Stimulated activated memory B cell treated with anti-CD40 and anti-IgM and Interleukin-4, amounts not matched to agents 10 μg/mL and 1 μg/mL and 100 μg/mL, for 72 hours (primary cell): ENCODE results near the gene HCRTR1.

Experiments used
- ATAC-seq: fragments of 150-1000 bp; cut with Tn5 transposase; 2 replicates; pipeline ENCODE4 v1.10.0; 2021
- H3K27ac Mint-ChIP-seq: one replicate; pipeline ENCODE4 v1.8.0; 2022; ENCODE audit warnings: mild to moderate bottlenecking, mixed read lengths
- H3K27me3 Mint-ChIP-seq: one replicate; pipeline ENCODE4 v1.8.0; 2022; ENCODE audit warnings: mixed read lengths
- H3K36me3 Mint-ChIP-seq: one replicate; pipeline ENCODE4 v1.8.0; 2022; ENCODE audit warnings: mixed read lengths
- H3K4me1 Mint-ChIP-seq: one replicate; pipeline ENCODE4 v1.8.0; 2022; ENCODE audit warnings: mixed read lengths
- H3K4me3 Mint-ChIP-seq: one replicate; pipeline ENCODE4 v1.8.0; 2022; ENCODE audit warnings: mild to moderate bottlenecking, moderate library complexity, mixed read lengths
- H3K9me3 Mint-ChIP-seq: one replicate; pipeline ENCODE4 v1.8.0; 2022; ENCODE audit warnings: mixed read lengths

The HCRTR1 gene

DNA sequence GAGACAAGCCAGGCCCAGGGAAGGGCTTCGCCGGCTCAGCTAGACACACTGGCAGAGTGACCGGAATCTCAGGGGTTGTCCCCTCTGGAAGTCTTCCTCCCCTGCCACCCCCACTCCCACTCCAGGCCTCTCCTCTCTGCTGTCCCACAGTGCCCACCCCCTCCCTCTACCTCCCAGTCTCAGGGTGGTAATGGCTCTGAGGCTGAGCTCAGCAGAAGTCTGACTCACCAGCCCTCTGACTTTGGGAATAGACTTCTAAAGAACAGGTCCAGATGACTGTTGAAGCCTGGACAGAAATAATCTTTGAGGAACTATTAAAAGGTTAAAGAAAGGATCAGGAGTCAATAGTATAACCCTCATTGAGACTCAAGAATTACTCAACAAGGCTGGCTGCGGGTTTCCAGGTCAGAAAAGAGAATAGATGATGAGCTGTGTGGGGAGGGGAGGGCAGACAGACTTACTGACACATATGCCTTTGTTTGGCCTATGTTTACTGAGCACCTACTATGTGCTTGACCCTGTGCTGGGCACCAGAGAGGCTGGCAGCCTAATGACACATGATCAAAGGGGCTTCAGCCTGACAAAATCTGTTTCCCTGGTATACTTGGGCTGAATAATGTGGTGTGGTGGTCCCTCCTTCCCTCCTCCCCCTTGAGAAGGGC lies 8.2 kb downstream of the HCRTR1 start:
- no peak overlapping the region for H3K4me3 Mint-ChIP-seq
- peak; percentile 46 for ATAC-seq
- H3K27ac Mint-ChIP-seq = peak overlapping the region; percentile 47
- H3K27me3 Mint-ChIP-seq = no peaks in the 10 kb centered on the region
- H3K36me3 Mint-ChIP-seq = peaks cover 59% of the 10 kb centered on the region
- H3K9me3 Mint-ChIP-seq = no peaks in the 10 kb centered on the region
- H3K4me1 Mint-ChIP-seq = peaks cover 36% of the 10 kb centered on the region

DNA sequence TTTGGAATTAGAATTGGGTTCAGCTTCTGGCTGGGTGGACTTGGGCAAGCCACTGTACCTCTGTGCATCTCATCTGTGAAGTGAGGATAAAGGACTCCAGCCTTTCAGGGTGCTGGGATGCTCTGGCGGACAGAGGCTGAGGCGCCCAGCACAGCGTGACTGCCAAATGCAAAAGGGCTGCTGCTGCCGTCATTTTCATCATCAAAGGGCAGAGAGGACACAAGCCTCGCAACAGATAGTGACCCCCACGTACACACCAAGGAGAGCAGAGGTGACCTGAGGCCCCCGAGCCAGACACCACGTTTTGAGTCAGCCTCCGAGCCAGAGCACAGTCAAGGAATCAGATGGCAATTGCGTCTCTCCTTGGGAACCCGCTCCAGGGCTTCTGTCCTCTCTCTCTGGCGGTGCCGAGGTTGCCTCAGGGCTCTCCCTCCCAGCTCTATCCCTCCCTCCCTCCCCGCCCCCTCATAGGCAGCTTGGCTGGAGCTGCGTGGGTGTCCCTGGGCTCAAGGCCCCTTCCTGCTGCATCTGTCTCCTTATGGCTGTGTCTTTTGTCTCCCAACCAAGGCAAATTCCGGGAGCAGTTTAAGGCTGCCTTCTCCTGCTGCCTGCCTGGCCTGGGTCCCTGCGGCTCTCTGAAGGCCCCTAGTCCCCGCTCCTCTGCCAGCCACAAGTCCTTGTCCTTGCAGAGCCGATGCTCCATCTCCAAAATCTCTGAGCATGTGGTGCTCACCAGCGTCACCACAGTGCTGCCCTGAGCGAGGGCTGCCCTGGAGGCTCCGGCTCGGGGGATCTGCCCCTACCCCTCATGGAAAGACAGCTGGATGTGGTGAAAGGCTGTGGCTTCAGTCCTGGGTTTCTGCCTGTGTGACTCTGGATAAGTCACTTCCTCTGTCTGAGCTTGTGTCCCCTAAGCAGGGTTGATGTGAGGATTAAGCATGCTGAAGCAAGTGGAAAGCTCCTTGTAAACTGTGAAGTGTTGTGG lies 9.0 kb downstream of the HCRTR1 start:
- Mint-ChIP-seq H3K27me3 (no peaks in the 10 kb centered on the region), H3K4me3 (no peak overlapping the region), H3K36me3 (peaks cover 67% of the 10 kb centered on the region), H3K27ac (peak overlapping the region; percentile 52), H3K9me3 (no peaks in the 10 kb centered on the region), H3K4me1 (peaks cover 36% of the 10 kb centered on the region)
- no peak for ATAC-seq

- no peak overlapping the region for H3K4me3 Mint-ChIP-seq
- peaks cover 36% of the 10 kb centered on the region for H3K4me1 Mint-ChIP-seq
- H3K36me3 Mint-ChIP-seq = peaks cover 76% of the 10 kb centered on the region
- no peak for ATAC-seq
- H3K9me3 Mint-ChIP-seq = no peaks in the 10 kb centered on the region
- H3K27ac Mint-ChIP-seq = peak overlapping the region; percentile 52
- no peaks in the 10 kb centered on the region for H3K27me3 Mint-ChIP-seq
Observed at GRCh38 chr1:31627301-31627929, 9.9 kb downstream of the HCRTR1 start.

- Mint-ChIP-seq H3K36me3 (peaks cover 77% of the 10 kb centered on the region), H3K9me3 (no peaks in the 10 kb centered on the region), H3K4me1 (peaks cover 36% of the 10 kb centered on the region), H3K4me3 (no peak overlapping the region), H3K27ac (no peak overlapping the region), H3K27me3 (no peaks in the 10 kb centered on the region)
- ATAC-seq = no peak
Observed at GRCh38 chr1:31627930-31628559, 10.6 kb downstream of the HCRTR1 start.

DNA sequence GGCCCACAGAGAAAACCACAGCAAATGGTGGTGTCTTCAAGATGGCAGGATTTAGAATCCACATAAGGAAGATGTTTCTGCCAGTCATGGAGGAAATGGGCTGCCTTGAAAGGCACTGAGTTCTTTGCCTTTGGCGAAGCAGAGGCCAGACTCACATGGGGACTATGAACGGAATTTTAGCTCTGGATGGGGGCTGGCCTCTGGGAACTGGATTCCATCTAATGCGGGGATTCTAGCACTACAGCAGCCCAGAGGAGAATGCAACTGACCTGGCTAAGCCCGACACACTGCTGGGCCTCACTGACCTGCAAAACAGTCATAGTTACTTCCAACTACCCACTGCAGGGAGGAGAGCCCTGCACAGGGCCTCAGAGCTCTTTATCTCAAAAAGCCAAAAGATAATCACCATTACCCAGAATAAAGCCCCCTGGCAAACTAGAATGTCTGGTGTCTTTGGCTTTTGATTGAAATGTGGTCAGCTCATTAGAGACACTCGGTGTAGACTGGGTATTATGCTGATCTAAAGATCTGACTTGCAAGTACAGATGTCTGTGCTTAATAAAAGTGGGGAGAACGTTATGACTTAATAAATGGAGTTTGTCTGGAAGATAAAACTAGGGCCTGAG lies 11.6 kb downstream of the HCRTR1 start:
- peaks cover 68% of the 10 kb centered on the region for H3K36me3 Mint-ChIP-seq
- H3K27me3 Mint-ChIP-seq = no peaks in the 10 kb centered on the region
- no peaks in the 10 kb centered on the region for H3K9me3 Mint-ChIP-seq
- H3K4me1 Mint-ChIP-seq = peaks cover 29% of the 10 kb centered on the region
- ATAC-seq = no peak
- H3K27ac Mint-ChIP-seq = no peak overlapping the region
- H3K4me3 Mint-ChIP-seq = no peak overlapping the region

DNA sequence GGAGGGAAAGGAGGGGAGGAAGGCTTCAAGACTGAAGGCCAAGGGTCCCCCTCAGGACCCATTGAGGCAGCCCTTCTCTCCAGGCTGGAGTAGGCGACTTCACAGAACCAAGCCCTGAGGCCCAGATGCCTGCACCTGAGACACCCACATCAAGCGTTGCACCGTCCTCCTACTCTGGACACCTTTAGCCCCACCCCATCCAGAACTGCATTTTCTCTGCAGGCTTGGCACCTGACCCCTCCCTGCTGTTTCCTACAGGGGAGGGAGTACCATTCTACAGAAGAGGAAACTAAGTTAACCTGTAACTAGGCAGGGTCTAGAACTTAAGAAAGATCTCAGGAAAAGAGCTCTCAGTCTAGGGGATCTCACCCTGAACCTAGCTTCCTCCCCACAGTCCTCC lies 15.2 kb downstream of the HCRTR1 start:
- no peak overlapping the region for H3K27ac Mint-ChIP-seq
- no peaks in the 10 kb centered on the region for H3K9me3 Mint-ChIP-seq
- no peaks in the 10 kb centered on the region for H3K27me3 Mint-ChIP-seq
- H3K4me1 Mint-ChIP-seq = no peaks in the 10 kb centered on the region
- no peak for ATAC-seq
- H3K36me3 Mint-ChIP-seq = peaks cover 52% of the 10 kb centered on the region
- H3K4me3 Mint-ChIP-seq = no peak overlapping the region

DNA sequence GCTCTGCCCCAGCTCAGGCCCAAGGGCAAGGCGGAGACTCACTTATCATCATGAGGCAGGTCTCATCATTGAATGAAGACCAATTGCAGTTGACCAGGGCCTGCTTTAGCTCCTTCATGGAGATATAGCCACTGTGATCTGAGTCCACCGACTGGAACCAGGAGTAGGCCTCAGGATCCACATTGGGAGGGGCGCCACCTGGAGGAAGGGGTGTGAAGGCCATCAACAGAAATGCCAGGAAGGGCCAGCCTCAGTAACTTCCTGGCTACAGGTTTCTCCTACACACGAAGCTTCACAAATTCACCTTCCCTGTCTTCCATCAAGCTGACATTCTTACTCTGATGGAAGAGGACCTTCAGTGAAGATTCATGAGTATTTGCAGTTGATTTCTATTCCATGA lies 15.6 kb downstream of the HCRTR1 start:
- ATAC-seq = no peak
- no peak overlapping the region for H3K4me3 Mint-ChIP-seq
- no peaks in the 10 kb centered on the region for H3K4me1 Mint-ChIP-seq
- H3K27ac Mint-ChIP-seq = no peak overlapping the region
- H3K36me3 Mint-ChIP-seq = peaks cover 48% of the 10 kb centered on the region
- no peaks in the 10 kb centered on the region for H3K27me3 Mint-ChIP-seq
- H3K9me3 Mint-ChIP-seq = no peaks in the 10 kb centered on the region

DNA sequence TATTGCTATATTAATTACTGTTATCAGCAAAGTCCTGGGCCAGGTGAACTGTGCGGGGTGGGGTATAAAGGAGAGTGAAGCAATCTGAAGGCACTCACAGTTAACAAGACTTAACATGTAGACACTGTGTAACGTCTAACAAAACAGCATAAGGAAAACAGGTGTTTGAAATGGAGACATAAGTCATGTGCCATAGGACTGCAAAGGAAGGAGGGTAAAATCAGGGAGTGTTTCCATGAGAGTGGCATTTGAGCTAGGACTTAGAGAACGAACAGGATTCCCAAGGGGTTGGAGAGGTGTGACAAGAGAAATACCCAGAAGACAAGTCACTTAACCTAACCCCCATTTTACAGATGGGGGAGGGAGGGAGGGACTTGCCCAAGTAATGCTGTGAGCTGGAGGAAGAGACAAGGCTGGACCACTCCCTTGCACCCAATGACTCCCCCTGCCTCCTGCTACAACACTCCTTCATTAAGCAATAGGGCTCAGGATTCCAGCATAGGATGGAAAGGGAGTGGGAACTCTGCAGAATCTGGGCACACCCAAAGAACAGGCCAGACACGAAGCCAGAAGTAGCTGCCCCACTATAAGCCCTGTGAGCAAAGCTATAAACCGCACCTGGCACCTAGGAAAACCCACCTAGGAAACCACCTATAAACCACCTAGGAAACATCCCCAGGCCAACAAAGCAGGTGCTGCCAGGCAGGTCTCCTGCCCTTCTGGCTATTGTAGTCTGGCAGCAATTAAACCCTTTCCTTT lies 20.6 kb downstream of the HCRTR1 start:
- H3K36me3 Mint-ChIP-seq = peaks cover 4% of the 10 kb centered on the region
- no peaks in the 10 kb centered on the region for H3K9me3 Mint-ChIP-seq
- H3K4me3 Mint-ChIP-seq = peak overlapping the region; percentile 7
- no peaks in the 10 kb centered on the region for H3K4me1 Mint-ChIP-seq
- peak; percentile 47 for ATAC-seq
- no peaks in the 10 kb centered on the region for H3K27me3 Mint-ChIP-seq
- no peak overlapping the region for H3K27ac Mint-ChIP-seq

DNA sequence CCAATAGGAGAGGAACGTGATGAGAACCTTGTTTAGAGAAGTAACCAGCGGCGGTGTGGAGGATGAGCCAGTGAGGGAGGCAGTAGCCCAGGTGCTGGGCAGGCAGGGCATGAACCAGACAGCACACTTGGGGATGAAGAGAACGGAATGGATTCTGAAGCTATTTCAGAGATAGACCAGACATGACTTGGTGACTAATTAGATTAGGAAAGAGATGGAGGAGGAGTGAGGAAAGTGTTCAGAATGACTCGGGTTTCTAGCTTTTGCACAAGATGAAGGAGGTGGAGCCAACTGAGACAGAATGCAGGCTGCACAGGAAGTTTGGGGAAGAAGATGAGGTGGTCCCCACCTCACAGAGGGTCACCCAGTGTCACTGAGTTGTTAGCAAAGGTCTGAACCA lies 22.1 kb downstream of the HCRTR1 start:
- Mint-ChIP-seq H3K9me3 (no peaks in the 10 kb centered on the region), H3K27me3 (no peaks in the 10 kb centered on the region), H3K27ac (no peak overlapping the region), H3K4me1 (peaks cover 8% of the 10 kb centered on the region), H3K36me3 (peaks cover 4% of the 10 kb centered on the region), H3K4me3 (no peak overlapping the region)
- ATAC-seq = no peak

DNA sequence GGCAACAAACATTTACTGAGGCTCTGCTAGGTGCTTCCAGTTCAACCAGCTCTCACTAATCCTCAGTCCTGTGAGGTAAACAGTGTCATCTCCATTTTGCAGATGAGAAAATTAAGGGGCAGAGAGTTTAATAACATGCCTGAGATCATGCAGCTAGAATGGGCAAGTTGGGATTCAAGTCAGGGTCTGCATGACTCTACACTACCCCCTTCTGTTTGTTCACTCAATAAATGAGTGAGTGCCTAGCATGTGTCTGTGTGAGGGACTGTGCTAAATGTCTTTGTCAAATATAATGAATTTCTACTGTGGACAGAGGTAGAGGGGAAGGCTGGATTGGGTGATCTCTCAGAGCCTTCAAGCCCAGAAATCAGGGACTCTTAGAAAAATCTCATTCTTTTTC lies 22.7 kb downstream of the HCRTR1 start:
- Mint-ChIP-seq H3K27ac (no peak overlapping the region), H3K36me3 (no peaks in the 10 kb centered on the region), H3K4me1 (peaks cover 8% of the 10 kb centered on the region), H3K9me3 (no peaks in the 10 kb centered on the region), H3K27me3 (no peaks in the 10 kb centered on the region), H3K4me3 (no peak overlapping the region)
- ATAC-seq = no peak

DNA sequence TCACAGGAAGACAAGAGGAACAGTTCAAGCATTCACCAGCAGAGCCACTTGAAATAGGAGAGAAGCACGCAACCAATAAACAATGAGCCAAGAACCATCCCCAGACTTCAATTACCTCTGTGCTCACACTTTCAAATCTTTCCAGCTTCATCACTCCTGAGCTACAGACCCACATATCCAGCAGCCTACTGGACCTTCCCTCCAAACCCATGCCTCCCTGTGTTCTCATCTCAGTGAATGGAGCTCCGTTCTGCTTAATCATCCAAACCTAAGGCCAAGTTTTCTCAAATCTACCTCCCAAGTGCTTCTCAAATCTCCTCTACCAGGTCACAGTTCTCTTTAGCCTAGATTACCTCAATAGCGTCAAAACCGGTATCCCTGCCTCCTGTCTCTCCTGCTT lies 23.5 kb downstream of the HCRTR1 start:
- no peak for ATAC-seq
- no peak overlapping the region for H3K27ac Mint-ChIP-seq
- H3K4me3 Mint-ChIP-seq = no peak overlapping the region
- no peaks in the 10 kb centered on the region for H3K36me3 Mint-ChIP-seq
- H3K9me3 Mint-ChIP-seq = no peaks in the 10 kb centered on the region
- peaks cover 12% of the 10 kb centered on the region for H3K4me1 Mint-ChIP-seq
- no peaks in the 10 kb centered on the region for H3K27me3 Mint-ChIP-seq

- H3K36me3 Mint-ChIP-seq = no peaks in the 10 kb centered on the region
- no peak for ATAC-seq
- H3K9me3 Mint-ChIP-seq = no peaks in the 10 kb centered on the region
- no peaks in the 10 kb centered on the region for H3K27me3 Mint-ChIP-seq
- no peak overlapping the region for H3K4me3 Mint-ChIP-seq
- H3K27ac Mint-ChIP-seq = no peak overlapping the region
- peaks cover 15% of the 10 kb centered on the region for H3K4me1 Mint-ChIP-seq
Observed at GRCh38 chr1:31642366-31642765, 24.9 kb downstream of the HCRTR1 start.

- H3K36me3 Mint-ChIP-seq = no peaks in the 10 kb centered on the region
- no peak overlapping the region for H3K4me3 Mint-ChIP-seq
- no peak overlapping the region for H3K27ac Mint-ChIP-seq
- H3K27me3 Mint-ChIP-seq = no peaks in the 10 kb centered on the region
- no peaks in the 10 kb centered on the region for H3K9me3 Mint-ChIP-seq
- no peak for ATAC-seq
- peaks cover 15% of the 10 kb centered on the region for H3K4me1 Mint-ChIP-seq
Observed at GRCh38 chr1:31642897-31643296, 25.4 kb downstream of the HCRTR1 start.

DNA sequence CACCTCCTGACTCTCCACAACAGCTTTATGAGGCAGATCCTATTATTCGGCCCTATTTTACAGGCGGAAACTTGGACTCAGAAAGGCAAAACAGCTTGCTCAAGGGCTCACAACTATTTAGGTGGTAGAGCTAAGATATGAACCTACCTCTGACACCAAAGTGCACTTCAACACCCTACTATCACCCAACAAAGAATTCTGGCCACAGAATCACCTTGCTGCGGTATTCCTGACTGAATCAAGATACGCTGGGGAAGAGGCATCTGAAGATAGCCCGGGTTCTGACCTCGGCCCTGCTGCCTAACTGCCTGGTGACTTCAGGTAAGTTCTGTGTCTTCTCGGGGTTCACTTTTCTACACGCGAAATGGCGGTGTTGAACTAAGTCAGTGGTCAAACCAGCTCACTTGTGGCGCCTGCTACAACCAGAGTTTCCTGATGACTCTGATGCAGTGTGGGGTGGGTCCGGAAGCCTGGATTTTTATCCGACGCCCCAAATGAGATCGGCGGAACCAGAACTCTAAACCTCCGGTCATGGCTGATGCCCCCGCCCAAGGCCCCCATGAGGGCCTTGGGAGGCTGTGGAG lies 26.6 kb downstream of the HCRTR1 start:
- Mint-ChIP-seq H3K9me3 (no peaks in the 10 kb centered on the region), H3K4me1 (peaks cover 15% of the 10 kb centered on the region), H3K4me3 (peak overlapping the region; percentile 97)

More for the DNA sequence above, 26.6 kb downstream of the HCRTR1 start:
- ATAC-seq = no peak
- Mint-ChIP-seq H3K36me3 (no peaks in the 10 kb centered on the region), H3K27ac (peak overlapping the region; percentile 99), H3K27me3 (no peaks in the 10 kb centered on the region)
